HG02885 (cell line): ENCODE measurements around the gene ADTRP.

ENCODE experiments used
- ATAC-seq: cut with Tn5 transposase; IDR thresholded peaks from one replicate; pipeline ENCODE4 v1.9.1; 2021; ENCODE audit warnings: mild to moderate bottlenecking; ENCODE audit not compliant: unreplicated experiment, poor library complexity

ADTRP gene

DNA sequence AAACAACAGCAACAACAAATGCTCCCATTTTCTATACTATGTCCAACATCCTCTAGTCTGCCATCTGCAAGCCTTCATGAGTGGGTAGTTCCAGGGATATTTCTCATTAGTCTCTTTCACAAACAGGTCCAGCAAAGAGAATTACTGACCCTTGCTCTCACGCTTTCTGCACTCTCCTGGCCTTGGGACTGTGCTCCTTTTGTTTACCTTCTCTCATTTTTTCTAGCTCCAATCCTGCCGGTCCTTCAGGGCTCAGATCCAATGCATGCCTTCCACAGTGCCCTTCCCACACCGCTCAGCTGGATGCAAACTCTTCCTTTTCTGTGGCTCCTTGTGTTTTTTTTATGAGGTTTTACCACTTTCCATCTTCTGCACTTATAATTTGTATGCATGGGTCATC is 47.2 kb downstream of the ADTRP start:
- no peak for ATAC-seq

DNA sequence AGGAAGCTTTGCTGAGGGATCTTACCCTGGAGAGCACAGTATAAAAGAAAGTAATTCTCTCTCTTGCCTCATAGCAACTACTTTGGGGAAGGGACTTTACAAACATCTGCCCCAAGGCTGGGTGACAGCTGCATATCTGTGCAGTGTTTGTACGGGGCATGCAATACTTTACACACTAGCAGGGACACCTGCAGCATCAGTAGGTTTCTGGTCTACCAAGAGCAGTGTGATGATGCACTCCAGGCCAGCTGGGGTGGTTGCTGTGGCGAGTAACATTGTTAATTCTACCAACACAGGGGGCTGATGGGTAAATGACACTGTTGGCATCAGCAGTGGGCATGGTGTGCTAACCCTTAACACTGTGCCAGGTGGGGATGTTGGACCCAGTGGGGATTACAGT is 48.0 kb downstream of the ADTRP start:
- ATAC-seq = no peak

DNA sequence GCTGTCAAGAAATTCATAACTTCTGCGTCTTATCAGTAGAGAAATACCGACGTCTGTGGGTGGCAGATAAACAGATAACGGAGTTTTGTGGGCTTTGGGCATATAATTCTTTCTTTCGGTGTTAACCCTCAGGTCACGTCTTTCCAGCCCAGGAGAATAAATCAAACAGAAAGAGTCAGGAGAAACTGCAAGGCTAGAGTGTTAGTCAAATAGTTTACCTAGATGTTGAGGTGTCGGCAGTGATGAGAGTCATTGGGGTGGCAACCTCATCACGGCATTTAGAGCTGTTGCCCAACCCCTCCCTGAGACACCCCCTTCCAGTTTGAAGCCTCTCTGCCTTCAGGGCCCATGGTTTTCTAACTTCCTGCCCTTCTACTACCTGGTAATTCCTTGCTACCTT is 49.5 kb downstream of the ADTRP start:
- no peak for ATAC-seq

DNA sequence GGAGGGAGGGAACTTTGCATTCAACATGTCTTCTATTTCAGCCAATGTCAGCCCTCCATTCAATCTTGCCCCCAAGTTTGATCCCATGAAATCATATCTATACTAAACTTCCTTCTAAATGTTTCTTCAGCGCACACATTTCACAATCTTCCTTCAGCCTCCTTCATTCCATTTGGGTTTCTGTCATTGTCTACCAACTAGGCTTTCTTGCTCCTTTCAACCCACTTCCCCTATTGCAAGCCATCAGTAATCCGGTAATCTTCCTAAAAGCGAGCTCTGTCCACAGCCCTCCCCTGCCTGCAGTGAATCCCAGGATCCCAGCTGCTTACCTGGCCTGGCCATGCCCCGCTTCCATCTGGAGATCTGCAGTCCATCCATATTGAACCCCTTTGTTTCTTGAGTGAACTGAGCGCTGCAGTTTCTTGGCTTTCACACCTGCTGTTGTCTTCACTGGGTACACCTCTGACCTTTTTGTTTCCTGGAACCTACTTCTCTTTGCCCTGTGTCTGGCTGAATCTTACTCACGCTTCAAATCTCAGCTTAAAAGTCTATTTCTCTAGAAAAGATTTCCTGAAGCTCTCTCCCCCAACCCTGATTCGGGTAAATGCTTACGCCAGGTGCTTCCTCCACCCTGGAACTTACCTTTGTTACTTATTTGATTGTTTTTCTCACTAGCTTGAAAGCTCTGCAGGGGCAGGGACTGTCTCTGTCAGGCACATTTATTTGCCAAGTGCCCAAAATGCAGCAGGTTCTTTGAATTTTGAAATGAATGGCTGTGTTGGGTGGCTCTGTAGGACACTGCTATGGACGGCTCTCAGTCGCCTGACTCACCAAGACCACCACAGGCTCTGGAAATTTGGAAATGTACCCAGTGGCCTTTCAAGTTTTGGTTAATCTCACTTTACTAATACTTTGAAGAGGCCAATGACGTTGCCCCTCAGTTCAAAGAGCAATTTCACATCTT is 50.3 kb downstream of the ADTRP start:
- no peak for ATAC-seq

DNA sequence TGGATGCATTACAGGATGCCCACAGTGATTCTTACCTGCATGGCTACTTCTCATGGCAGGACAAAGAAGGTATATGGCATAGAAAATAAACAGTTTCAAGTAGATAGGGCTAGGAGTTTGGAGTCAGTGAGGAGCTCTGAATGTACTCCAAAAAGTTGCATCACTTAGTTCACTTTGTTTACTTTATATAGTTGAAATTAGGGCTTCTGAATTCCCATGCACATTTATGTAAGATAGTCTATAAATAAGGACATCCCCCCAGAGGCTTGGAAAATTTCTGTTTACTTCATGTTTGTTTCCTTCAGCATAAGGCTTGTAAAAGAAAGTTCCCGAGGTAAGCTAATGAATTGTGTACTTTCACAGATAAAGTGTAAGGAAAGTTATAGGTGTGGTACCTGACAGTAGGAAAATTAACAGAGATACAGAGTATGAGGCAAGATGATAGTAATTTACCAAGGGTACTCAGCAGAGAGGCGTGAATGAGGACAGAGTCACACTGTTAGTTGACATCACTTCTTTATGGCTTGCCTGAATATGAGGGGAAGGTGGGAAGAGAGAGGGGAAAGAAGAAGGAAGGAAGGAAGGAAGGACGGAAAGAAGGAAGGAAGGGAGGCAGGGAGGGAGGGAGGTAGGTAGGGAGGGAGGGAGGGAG is 51.1 kb downstream of the ADTRP start:
- no peak for ATAC-seq

DNA sequence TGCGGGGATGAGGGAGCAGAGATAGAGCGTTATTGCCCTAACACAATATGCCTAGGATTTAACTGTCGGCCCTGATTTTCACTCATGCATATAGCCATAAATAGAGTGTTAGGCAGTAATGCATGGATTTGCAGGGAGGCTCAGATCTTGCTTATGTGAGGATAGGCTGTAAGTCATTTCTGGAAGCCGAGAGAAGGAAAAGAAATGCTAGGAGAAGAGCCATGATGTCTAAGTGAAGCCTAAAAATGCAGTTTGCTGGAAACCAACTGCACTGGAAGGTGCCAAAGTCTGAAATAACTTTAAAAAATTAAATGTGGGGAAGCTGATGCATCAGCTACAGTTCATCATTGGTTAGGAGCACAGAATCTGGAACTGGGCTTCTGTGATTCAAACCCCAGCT is 54.3 kb downstream of the ADTRP start:
- no peak for ATAC-seq

DNA sequence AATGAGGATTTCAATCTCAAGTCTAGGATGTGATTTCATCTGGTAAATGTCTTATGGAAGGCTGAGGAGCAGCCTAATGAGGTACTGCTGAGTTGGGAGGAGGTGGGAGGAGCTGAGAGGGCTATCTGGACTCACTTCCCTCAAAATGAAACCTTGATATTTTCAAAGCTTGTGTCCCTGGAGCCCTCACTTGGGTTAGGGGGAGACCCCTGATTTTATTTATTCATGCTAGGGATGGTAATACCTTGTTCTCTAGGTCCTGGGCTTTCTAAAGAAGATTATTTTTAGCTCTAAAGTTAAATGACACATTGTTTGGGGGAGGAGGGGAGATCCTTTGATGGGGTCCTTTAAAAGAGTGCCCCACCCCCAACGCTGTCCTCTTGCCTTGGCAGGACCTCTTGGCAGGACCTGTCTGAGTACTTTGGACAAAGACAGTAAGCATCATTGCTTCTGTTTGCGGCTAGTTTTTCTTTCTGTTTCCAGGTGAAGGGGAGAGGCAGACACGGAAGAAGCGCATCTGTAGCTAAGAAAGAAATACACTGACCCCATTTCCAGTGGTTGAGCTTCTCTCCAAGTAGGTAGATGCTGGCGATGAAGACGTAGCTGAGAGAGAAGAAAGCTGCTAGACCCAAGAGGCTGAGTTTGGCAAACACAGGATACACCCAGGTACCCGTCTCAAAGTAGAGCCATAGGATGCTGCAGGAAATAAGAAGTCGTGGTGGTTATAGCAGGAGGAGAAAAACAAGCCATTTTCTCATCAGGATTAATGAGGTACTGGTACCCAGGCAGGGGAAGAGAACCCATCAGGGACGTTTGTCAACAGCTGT is 55.6 kb downstream of the ADTRP start:
- ATAC-seq = peak; percentile 72

DNA sequence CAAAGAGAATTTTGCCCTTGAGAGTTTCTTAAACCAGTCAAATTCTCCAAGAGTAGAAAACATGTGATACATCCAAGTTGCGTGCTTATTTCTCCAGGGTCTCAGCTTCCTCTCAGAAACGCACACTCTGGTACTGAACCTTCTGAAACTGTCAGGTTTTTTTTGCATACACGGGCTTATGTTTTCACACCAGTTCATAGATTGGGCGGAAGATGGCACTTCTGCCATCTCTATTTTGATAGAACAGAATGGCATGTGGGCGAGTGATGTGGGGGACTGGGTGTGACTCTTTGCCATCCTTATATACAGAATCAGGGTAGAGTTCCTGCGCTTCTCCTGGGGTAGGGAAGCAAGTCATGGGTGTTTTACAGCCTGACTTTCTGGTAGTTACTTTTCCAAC is 56.4 kb downstream of the ADTRP start:
- ATAC-seq = no peak

DNA sequence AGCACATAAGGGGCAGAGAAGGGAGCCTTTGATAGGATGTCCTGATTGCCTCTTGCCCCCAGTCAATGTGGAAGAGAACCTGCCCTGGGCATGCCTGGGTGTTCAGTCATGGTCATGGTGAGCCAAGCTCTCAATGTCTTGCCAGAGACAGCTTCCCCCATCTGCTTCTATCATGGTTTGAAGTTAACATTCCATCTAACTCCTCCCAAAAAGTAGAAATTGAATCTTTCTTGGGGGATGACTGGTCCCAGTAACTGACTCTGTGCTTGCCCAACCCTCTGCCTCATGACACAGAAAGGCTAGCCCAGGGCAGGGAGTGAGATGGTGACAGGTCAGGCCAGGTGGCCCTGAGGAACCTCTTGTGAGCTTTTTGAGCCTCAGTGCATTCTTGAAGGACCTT is 60.1 kb downstream of the ADTRP start:
- no peak for ATAC-seq

DNA sequence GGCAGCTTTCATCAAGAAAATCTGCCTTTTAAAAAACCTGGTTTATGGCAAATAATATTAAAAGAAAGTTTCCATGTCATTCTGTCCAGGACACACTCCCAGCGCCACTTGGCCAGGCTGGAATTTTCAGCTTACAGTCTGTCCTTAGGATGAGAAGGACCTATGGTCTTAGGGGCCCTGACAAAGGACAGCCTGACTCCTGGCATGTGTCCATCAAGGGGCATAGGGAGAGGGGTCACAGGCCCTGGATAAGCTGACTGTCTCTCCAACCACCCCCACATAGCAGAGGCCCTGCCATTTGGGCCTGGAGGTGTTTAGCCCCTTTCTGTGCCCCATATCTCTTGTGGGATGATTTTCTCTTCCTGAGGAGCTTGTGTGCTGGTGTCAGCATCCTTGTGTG is 60.6 kb downstream of the ADTRP start:
- no peak for ATAC-seq

DNA sequence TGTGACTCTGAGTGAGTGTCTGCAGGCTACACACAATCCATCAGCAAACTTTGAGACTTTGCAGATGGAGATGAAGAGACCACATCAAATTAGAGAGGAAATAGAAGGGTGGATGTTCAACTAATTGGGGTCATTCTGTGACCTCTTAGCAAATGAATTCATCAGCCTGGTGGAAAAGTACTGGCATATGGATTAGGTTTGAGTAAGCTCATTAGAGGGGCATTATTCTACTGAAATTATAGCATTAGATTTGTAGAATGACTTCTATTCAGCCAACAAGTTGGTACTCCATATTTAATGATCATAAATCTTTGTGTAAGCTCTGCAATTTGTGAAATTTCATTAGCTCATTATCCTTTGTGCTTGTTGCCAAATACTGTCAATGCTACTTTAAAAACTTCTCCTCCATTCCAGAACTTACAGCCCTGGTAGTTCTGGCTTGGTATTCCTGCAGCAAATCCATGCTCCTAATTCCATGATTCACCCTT is 63.8 kb downstream of the ADTRP start:
- ATAC-seq = no peak

DNA sequence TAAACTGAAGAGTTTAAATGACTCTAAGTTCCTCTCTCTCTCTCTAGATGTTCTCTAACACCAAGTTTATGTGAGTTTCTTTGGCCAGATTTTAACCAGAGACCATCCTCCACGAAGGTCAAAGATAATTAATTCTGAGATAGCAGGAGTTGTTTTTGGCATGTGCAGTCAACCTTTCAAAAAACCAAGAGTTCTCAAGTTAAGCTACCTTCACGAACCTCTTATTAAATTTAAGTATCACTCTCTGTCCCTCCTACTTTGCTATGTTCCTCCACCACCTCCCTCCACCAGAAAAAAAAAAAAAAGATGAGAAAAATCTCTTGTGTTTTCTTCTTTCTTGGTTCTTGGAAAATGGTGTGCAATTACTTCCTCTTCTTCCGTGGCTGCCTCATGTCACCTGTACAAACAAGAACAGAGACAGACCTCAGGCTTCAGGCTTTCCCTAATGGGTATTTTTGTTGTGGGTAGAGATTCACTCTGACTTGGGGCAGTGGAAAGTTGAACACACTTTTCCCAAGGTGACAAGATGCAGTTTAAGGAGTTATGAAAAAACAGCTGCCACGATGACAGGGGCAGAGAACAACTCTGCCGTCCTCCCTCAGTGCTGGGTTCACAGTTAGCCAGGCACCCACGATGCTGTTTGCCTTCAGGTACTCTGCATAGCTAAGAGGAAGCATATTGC is 64.3 kb downstream of the ADTRP start:
- ATAC-seq = peak; percentile 43

DNA sequence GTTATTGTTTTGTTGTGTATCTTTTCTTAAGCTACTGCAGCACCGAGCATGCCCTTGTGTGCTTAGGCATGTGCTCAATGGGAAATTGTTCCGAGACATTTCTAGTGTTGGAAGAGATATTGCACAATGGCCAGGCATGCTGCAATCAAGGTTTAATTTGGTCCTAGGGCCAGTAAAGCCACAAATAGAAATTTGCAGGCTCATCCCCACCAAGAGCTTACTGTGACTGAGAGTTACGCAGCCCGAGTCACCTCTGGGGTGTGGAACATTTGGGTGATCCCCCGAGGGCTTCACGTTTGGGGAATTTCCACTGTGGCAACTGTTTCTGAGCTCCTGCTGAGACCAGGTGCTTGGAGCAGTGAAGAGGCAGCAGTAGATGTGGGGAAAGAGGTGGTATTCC is 65.8 kb downstream of the ADTRP start:
- no peak for ATAC-seq

DNA sequence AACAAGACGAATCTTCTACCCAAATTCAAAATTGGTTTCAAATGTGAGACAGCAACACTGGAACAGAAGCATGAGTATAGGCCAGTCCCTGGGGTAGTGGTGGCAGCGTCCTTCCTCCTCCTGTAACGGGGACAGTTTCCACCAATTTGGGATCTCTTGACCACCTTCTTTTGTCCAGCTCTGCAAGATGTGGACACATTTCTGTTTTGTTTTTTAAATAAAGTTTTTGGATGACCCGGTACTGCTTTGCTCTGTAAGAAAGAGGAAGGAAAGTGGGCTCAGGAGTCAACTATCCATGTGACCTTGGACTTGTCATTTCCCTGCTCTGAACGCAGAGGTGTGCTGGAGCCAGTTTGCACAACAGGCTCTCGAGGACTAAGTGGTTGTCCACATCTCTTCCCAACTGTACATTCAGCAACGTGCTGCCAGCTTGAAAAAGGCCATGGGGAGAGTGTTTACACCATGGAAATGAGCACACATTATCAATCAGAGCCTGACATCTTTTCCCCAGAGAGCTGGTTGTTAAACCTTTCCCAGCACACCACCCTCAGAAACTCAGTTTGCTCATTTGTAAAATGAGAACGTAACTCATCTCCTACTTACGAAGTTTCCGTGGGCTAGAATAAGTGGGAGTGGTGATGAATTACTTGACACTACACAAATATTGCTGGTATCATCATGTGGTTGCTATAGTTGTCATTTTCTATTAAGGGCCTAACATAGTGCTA is 66.5 kb downstream of the ADTRP start:
- ATAC-seq = peak; percentile 5

DNA sequence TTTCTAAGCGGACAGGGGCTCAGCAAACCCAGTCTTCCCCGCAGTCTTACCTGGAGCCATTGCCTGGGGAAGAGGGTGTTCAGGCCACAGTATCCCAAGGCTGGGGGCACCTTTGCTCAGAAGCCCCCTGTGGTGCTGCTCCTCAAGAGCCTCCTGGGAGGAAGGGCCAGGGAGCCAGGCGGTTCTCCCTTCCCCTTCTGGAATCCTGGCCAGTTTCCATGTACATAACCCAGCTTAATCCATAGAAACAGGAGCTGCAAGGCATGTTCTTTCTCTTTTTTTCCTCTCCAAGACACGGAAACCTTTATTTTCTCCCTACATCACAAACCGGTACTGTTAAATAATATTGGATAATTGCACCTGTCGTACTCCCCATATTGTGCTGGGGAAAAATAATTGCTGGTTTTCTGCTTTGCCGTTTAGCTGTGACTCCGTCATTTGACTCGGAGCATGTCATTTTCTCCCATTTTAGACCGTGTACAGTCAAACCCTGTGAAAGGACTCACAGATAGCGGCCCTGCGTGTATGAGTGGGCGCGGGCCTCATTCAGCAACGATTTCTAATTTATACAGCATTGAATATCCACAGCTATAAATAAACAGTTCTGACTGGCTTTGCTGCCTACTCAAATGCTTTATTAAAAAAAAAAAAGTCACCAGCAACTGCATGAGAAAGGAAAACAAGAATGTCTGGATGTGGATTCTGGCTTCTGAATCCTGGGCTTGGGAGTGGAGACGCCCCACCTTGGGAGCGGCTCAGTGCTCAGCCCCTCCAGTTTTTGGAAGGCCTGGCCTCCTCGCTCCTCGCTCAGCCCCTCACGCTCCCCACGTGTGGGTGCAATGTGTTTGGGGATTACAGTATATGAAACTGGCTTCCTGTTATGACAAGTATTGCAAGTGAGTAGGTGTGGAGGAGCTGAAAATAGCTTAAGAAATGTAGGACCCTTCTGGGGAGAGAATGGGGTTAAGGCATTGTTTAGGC is 67.3 kb downstream of the ADTRP start:
- ATAC-seq = peak; percentile 54

DNA sequence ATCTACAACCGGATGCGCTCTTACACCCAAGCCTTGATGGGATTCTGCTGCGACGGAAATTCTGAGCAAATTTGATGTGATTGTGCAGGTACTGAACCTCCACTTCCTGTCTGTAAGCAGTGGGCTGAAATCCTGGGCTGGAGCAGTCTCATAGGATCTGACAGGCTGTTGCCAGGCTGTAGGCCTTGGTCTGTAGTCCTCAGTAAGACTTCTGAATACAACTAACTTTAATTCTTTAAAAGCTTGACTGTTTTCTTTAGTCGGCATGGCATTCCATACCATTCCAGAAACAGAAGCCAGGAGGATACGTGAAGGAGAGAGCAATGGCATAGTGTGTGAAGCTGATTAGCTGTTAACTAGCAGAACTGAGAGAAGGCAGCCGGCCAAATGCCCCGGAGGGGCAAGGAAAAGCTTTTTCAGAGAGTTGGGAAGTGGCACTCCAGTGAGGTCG is 68.3 kb downstream of the ADTRP start:
- no peak for ATAC-seq

DNA sequence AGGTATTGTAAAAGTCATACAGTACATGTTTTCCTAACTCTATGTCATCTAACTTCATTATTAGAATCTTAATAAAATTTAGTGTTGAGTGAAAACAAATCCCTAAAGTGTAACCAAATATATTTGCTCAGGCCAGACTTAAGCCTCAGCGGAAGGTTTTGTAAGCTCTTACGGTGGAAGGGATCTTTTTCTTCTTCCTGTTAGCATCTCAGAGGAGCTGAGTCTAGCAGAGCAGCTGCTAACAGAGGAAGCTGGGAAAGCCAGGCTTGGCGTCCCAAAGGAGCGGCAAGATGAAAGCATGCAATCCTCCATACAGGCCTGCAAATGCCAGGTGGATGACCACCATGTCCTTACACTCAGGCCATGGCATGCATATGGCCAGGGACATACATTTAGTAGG is 72.4 kb downstream of the ADTRP start:
- no peak for ATAC-seq

DNA sequence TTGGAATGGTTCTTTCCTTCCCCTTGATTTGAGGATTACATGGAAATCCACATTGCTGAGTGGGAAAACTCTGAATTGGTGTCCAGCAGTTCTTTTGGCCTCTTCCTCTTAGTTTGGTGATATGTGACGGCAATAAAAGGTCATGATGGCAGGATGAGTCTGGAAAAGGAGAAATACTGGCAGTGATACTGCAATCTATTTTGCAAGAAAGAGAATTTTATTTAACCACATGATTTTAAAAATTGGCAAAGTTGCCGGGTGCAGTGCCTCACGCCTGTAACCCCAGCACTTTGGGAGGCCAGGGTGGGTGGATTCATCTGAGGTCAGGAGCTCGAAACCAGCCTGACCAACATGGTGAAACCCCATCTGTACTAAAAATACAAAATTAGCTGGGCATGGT is 73.1 kb downstream of the ADTRP start:
- no peak for ATAC-seq
